SK-N-MC (cell line): ENCODE results near the gene RPS6KL1.

Experiments
- EZH2 ChIP-seq: fragments of 200-600 bp; sonication (generic); IDR thresholded peaks from one replicate; pipeline ENCODE4 v1.6.1; 2017; ENCODE audit warnings: antibody characterized with exemption
- POLR2AphosphoS5 ChIP-seq: IDR thresholded peaks from 2 replicates; pipeline ENCODE4 v1.6.1; 2012; ENCODE audit warnings: mild to moderate bottlenecking, low read depth, low read length, borderline replicate concordance

GRCh38 chr14:74956280-74957072, 33.4 kb upstream of the RPS6KL1 start:
- no peak for TF ChIP-seq POLR2AphosphoS5
- no peak for TF ChIP-seq EZH2
